22Rv1 (cell line): ENCODE measurements around the gene STAT6.

Experiments used
- CTCF ChIP-seq: fragments of 450-650 bp; IDR thresholded peaks from 2 replicates; pipeline ENCODE4 v1.5.1; 2017; ENCODE audit warnings: mild to moderate bottlenecking
- ZFX ChIP-seq: fragments of 450-650 bp; IDR thresholded peaks from 2 replicates; pipeline ENCODE4 v1.6.1; 2017; ENCODE audit warnings: antibody characterized with exemption, borderline replicate concordance

- no peak for TF ChIP-seq CTCF
- TF ChIP-seq ZFX = no peak
These were observed 47.0 kb upstream of the STAT6 start for GRCh38 chr12:57158186-57158585.
